Lung microvascular endothelial cell (primary cell): ENCODE data around the gene BTD. TPM values are rescaled to one million over a fixed set of nuclear protein-coding genes. Genes with fewer than 3 reads are reported as not detected.

Source experiments
- DNase-seq, 2 donors: peaks; one replicate each; pipeline versions ENCODE4 v3.0.0 to v3.0.0-alpha.2; 2010; ENCODE audit warnings: low read depth in 2 of 2
- total RNA-seq: library from RNA; depleted of rRNA; stranded (reverse); fragments of >200 nt; gene quantifications from 2 replicates; pipeline ENCODE4 v1.2.1, GENCODE V29; 2014

The BTD gene
- total RNA-seq, 1 donor from 2014 or later: 41.1 TPM

DNA sequence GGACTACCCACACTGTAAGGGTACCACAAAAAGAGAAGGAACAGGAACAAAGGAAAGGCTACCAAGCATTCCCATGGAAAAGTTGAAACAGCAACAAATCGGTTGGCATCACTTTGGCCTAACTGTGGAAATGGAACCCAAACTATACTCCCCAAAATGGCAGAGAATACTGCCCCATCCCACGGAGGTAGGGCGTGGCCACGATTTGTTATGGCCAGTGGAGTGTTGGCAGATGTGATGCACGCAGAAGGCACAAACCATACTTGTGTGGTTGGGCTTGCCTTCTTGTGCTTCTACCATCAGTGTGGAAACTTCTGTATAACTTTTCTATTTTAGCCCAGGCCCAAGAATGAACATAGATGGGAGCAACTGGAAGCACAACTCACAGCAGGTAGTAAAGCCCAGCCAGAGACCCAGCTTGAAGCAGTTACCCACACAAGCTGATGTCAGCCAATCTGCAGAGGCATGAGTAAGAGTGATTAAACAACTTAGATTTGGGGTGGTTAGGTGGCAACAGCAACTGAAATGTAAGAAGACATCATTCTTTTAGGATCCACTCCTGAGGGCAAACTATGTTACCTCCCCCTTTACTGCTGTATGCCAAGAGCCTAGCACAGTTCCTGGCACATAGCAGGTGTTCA lies 64.1 kb downstream of the BTD start:
- DNase-seq: no peak

DNA sequence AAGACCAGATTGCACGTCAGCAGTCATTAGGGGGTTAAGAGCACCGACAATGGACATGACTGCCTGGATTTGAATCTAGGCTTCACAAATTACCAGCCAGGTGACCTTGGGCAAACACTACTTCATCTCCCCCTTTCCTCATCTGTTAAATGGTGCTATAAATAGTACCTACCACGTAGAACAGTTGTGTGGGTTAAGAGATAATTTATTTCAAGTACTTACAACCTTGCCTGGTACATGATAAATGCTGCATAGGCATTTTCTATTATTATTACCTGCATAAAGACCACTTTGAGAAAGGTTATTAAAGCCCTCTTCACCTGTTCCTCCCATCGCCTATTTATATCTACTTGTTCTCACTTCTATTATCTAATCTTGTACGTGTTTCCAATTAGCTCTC lies 64.7 kb downstream of the BTD start:
- DNase-seq: no peak

DNA sequence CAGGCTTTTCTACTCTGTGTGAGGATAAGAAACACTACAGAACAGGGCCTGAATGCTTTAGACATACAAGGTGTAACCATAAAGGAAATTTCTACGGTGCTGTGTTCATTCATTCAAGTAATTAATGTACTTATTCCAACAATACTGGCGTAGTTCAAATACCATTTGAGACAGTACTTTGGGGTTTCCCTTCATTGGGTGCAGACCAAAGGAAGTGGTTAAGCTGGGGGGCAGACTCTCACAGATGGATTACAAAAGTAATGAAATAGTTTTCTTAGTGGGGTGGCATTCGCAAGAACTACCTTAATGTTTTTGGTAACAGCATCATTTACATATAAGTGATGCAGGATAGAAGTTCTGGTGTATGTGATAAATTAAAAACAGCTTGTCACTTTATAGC lies 65.9 kb downstream of the BTD start:
- no peak for DNase-seq

DNA sequence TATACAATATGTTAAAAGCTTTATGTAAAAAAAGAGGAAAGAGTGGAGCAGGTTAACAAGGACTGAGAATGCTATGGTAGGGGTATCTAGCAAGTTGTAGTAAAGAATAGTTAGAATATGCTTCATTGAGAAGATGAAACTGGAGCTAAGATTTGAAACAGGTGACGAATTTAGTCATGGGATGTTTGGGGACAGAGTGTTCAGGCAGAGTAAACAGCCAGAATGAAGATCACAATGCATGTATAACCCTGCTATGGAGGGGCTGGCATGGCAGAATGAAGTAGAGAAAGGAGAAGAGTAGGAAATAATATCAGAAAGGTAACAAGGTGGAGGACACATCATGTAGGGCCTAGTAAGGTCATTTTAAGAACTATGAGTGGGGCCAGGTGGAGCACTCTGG lies 72.0 kb downstream of the BTD start:
- DNase-seq: no peak

DNA sequence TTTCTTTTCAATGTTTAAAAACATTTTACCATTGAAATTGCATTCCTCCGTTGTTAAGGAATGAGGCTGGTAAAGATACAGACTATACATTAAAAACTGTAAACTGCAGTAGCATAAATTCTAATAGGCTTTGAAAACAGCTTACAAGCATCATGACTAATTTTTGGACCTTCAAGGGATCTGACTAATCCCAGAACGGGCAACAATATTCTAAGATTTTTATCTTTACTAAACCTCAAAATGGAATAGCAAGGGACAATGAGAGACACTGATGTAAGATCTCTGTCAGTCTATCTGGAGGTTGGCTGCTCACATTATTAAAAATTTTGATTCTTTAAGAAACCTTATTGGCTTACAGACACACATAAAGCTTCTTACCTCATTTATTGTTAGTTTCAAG lies 74.7 kb downstream of the BTD start:
- DNase-seq: peak in 1 of 2 donors; percentile 26

DNA sequence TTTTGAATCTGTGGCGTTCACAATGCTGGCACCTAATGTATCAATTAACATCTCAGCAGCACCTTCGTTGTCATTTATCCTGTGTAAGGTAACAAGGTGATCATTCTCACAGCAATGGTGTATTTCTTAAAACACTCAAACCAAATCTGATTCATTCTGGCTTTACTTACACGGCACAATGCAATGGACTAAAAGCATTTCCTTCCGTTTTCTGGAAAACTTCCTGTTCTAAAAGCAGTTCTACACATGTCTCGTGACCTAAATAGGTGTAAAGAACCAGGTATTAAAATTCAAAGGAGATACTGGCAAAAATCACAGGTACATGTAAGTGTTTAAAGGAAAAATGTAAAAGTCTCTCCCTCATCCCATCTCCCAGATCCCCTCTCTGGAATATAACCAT lies 77.8 kb downstream of the BTD start:
- peak; percentile 41 to 46 for DNase-seq

DNA sequence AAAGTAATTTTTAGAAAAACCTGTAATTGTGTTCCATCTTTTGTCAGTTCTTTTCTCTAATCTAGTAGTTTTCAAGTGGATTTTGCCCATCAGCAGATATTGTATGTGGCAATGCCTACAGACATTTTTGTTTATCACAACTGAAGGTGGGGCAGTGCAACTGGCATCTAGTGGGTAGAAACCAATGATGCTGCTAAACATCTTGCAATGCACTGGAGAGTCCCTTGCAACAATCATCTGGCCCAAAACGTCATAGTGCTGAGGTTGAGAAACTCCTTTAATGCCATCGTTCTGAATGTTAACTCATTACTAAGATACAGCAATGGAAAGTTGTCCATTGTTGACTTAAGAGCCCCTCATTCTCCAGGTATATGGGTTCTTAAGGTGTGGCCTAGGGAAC lies 80.1 kb downstream of the BTD start:
- no peak for DNase-seq

DNA sequence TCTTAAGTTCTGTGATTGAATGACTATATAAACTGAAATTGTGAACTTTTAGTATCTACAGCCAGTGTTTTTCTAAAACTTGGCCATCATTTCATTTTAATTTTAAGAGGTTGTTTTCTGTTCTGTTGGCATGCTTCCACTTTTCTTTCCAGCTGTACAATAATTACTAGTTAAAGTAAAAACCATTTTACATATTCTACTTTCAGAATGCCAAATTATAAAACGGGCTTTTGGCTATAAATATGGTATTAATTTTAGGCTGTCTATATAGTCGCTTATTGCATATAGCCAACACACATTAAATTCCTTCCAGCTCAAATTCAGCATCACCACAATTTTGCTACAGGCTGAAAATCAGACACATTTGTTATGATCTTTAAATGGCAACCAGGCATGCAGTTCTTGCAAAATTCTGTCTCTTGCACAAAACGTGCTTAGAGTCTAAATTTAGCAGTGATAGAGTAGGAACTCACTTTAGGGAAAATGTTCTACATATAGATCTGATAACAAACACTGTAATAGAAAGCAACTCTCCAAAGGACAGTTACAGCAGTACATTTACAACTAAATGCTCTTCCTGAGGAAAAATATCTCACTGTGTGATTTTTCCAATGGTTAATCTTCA lies 81.1 kb downstream of the BTD start:
- DNase-seq: peak in 1 of 2 donors; percentile 36

DNA sequence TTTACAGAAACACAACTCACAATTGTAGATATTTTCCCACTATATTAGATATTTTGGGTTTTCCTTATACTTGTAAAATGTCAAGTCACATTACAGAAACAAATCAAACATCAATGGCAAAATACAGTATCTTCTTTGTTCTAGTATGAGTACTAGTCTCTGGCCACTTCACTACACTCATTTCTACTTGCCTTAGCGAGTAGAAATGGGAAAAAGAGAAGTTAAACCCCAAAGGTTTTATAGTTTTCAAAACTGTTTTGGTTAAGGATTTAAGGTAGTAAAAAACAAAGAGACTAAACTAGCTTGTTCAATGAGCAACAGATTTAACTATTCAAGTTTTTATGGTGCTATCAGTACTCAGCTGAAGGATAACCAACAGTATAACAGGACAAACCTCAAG lies 81.7 kb downstream of the BTD start:
- no peak for DNase-seq

DNA sequence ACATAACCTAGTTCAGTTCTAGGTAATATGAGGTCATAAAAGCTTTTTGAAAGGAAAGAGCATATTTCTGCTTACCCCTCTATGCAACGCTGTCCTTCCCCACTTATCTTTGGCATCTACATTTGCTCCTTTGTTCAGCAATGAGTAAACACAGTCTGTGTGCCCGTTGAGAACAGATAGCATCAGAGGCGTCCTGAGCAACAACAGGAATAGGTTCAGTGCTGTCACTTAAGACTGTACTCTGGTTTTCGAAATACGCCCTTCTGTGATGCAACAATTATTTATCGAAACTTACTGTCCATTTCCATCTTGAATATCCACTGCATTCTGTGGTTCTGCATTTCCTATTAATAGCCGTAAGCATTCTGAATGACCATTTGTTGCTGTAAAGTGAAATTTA lies 84.4 kb downstream of the BTD start:
- peak in 1 of 2 donors; percentile 80 for DNase-seq

DNA sequence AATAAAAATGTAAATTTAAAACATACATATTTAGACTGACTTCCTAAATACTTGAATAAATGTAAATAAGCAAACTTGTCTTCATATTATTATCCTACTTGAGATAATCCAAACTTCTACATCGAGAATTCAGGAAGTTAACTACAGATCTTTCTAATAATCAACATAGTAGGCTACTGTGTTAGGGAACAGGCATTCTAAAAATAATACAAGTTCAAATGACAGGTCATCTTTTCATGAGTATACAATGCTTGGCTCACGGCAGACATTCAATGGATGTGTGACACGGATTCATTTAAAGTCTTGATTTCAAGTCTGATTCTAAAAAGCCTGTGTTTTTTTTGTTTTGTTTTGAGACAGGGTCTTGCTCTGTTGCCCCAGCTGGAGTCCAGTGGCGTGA lies 88.7 kb downstream of the BTD start:
- no peak for DNase-seq

DNA sequence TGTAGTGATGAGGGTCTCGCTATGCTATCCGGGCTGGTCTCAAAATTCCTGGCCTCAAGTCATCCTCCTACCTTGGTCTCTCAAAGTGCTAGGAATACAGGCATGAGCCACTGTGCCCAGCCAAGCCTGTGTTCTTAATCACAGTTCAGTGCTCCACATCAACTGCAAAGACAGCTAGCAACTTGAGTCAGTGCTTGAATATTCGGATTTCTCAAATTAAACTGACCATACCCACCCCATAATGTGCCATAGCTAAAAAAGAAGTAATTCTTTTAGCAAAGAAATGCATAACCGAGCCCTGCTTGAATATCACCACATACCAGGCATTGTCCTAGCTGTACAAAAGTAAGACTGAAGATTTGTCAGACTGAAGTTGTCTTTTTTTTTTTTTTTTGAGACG lies 89.2 kb downstream of the BTD start:
- no peak for DNase-seq

DNA sequence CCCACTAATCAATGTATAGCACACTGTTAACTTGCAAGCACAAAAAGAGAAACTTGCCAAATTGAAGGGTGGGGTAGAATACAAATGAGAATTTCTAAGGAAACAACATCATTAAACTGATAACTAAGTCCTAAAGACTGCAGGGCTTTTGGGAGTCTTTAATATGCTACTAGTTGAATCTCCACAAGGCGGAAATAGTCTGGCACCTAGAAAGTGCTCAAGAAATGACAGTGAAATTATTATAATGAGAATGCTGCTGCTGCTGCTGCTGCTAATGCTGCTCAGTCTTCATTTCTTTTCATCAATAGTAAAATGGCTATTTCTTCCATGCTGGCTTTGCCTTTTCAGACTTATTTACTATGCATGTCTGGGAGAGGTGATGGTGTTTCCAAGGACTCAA lies 91.8 kb downstream of the BTD start:
- DNase-seq: no peak

DNA sequence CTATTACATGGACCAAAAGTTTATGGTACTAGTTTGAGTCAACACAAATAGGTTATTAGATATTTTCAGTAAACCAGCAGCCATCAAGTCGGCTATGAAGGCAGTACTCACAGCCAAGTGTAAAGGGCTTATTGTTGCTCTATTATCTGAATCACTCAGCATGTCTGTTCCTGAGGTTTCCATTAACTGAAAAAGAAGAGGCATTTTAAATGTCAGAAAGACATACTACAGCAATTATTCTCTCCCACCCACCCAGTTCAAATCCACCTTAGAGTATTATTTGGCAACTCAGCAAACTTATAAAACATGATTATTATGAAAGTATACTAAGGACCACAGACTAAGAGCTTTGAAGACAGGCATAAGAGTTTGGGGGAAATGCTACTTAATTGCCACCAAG lies 93.1 kb downstream of the BTD start:
- DNase-seq: no peak

Other genes with a start within 250 kb of the BTD start
- 17.4 and 20.6 TPM in 2 replicates for gene METTL6, start 174.2 kb upstream of the BTD start, total RNA-seq
- gene EAF1, start 174.1 kb upstream of the BTD start, total RNA-seq: 12.0 and 15.1 TPM in 2 replicates
- 0.40 and 0.44 TPM in 2 replicates for gene COLQ, start 80.0 kb upstream of the BTD start, total RNA-seq
- gene HACL1, start 176 bp upstream of the BTD start, total RNA-seq: 24.8 and 26.2 TPM in 2 replicates
- 40.3 and 72.4 TPM in 2 replicates for gene ANKRD28, start 196.2 kb downstream of the BTD start, total RNA-seq